Aorta (tissue), 5 donors: Measurements from ENCODE around the gene GPC3. TPM values are rescaled to one million over a fixed set of nuclear protein-coding genes. Genes with fewer than 3 reads are reported as not detected.

Source experiments
- ATAC-seq: fragments of 200-7000 bp; cut with Tn5 transposase; one replicate; pipeline ENCODE4 v1.9.1; 2022; ENCODE audit warnings: moderate library complexity; ENCODE audit not compliant: low FRiP score
- DNase-seq, 2 donors: peaks; one replicate each; pipeline ENCODE4 v3.0.0-alpha.2; 2020
- H3K27ac ChIP-seq, 2 donors: one replicate each; pipeline ENCODE4 v1.5.1; 2013; ENCODE audit warnings: low read length in 2 of 2, mild to moderate bottlenecking in 2 of 2, moderate library complexity in 2 of 2, control low read depth in 1 of 2, inconsistent platforms in 1 of 2, low read depth in 1 of 2
- H3K27me3 ChIP-seq, 2 donors: one replicate each; pipeline ENCODE4 v1.6.1; 2013; ENCODE audit warnings: control low read depth in 1 of 2, low read length in 1 of 2, mild to moderate bottlenecking in 1 of 2, moderate library complexity in 1 of 2; ENCODE audit not compliant: insufficient read depth in 2 of 2, control insufficient read depth in 1 of 2
- H3K36me3 ChIP-seq, 2 donors: one replicate each; pipeline ENCODE4 v1.6.1; 2013; ENCODE audit warnings: control low read depth in 1 of 2, low read length in 1 of 2, mild to moderate bottlenecking in 1 of 2; ENCODE audit not compliant: insufficient read depth in 2 of 2, control insufficient read depth in 1 of 2
- H3K4me1 ChIP-seq, 2 donors: one replicate each; pipeline ENCODE4 v1.6.1; 2013; ENCODE audit warnings: low read length in 2 of 2, control low read depth in 1 of 2, mild to moderate bottlenecking in 1 of 2, moderate library complexity in 1 of 2; ENCODE audit not compliant: insufficient read depth in 2 of 2, control insufficient read depth in 1 of 2
- H3K4me3 ChIP-seq, 2 donors: one replicate each; pipeline ENCODE4 v1.5.1; 2013; ENCODE audit warnings: low read length in 2 of 2, control low read depth in 1 of 2, mild to moderate bottlenecking in 1 of 2
- H3K9me3 ChIP-seq: one replicate; pipeline ENCODE4 v1.6.1; 2013; ENCODE audit warnings: mild to moderate bottlenecking, low read length; ENCODE audit not compliant: control insufficient read depth
- WGBS, 2 donors: extraction: QIAGEN DNeasy Blood & Tissue Kit; methylation state at CpG; one replicate each; pipeline ENCODE4 v1.1.7; 2013; 5-methylcytosine and 5-hydroxymethylcytosine counted together
- intact Hi-C, 2 donors: fragments of 100-400 bp; cut with DNase I; formaldehyde crosslinking; loops; one replicate each; pipeline versions ENCODE4 v1.14.2 to v1.15.0; 2022
- polyA plus RNA-seq, 2 donors: library from polyadenylated mRNA; stranded (reverse); fragments of 200-250 nt; gene quantifications; one replicate each; pipeline ENCODE4 v1.2.3, GENCODE V29; 2013
- total RNA-seq, 2 donors: library from RNA; stranded (reverse); fragmentation: NEBNext Ultra II Directional; extraction: Animal tissue kit (Norgen Biotek cat#: 25700); gene quantifications; one replicate each; pipeline ENCODE4 v1.2.1, GENCODE V29; 2021
- donor health status: healthy with polysubstance abuse.
- donor health status: Bipolar disorder and iron deficiency.
- donor health status: DM: no; HTN: no; CAD: no.
- donor health status: DM: no; HTN: no; CAD: no.
- donor health status: DM: yes; HTN: yes; CAD: no.

Gene GPC3
- total and polyA plus RNA-seq, 4 donors, result 1.1 to 13.2 (median 5.0) TPM

DNA sequence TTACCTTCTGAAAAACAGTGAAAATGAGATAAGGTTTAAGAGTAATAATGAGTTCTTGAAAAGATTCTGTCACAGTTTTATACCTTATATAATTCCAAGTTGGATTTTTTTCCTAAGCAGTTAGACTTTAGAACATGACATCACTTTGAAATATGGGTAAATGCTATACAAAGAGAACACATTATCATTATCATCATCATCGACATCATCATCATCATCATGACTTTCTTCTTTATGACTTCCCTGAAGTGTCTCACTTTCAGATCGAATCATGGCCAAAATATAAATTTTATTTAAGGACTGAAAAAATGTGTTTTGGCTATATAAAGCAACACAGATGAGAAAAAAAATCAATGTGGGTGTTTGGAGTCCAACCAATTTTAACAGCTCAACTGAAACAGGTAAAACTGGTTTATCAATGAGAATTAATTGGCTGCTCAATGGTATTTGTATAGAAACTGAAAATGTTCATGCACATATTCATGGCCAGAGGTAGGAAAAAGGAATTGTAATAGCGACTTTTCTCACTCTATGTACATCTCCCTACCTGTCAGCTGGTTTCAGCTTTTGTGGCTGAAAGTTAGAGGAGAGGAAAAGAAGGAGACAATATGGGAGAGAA lies 327.0 kb downstream of the GPC3 start:
- Histone ChIP-seq H3K36me3 (no peaks in the 10 kb centered on the region), H3K4me1 (no peaks in the 10 kb centered on the region), H3K27ac (no peak overlapping the region), H3K9me3 (no peaks in the 10 kb centered on the region), H3K27me3 (no peaks in the 10 kb centered on the region), H3K4me3 (no peak overlapping the region)
- ATAC-seq (no peak), DNase-seq (no peak)
- intact Hi-C loops, result loop anchor here (10.0 kb wide), 2 partner anchors 244 to 324 kb away; partner anchors contain the start of gene GPC4 (in 1 of the 2)
- WGBS, 2 donors, result 67 to 94% methylated on average over 3 of the region's 3 CpGs

DNA sequence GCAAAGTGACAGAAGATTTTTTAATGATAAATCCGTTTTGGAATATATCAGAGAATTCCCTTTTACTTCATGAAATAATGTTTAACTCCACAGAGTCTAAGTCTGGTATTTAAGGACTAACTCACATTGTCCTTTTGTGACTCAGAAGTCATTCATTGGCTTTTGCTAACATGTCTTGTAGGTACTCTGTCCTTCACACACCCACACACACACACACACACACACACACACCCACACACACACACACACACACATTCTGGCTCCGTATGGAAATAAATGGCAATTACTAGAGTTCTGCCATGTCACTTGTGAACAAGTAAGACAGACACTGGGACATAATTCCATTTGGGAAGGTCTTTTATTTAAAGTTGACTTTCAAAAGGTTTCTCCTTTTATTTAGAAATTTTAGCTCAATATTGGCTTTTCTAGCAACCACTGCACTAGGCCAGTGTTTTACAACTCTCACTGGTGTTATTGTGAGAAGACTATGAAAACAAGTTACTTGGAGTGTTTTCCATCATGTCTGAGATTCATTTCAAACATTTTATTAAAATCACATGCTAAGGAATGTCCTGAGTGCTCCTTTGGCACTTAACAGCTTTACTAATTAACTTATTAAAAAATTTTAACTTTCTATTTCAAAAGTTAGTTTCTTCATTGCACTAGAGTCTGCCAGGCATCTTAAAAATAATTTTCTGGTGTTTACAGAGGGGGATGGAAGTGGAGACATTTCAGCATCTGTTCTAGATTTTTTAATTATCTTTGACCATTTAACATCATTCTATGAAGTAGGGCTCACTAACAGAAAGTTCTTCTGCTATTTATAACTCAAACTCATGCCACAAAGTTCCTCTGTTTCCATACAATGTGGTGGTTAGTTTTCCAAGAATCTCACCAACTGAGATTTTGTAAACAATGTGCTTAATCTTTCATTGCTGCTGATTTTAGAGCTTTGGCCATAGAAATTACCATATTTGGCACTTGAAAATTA lies 329.8 kb downstream of the GPC3 start:
- Histone ChIP-seq H3K4me1 (no peaks in the 10 kb centered on the region), H3K4me3 (no peak overlapping the region), H3K36me3 (no peaks in the 10 kb centered on the region), H3K9me3 (no peaks in the 10 kb centered on the region), H3K27ac (no peak overlapping the region), H3K27me3 (no peaks in the 10 kb centered on the region)
- intact Hi-C loops, result loop anchor here (10.0 kb wide), 2 partner anchors 241 to 321 kb away; partner anchors contain the start of gene GPC4 (in 1 of the 2)
- no peak for ATAC-seq
- WGBS, 2 donors, result 39 to 48% methylated on average over 2 of the region's 2 CpGs
- DNase-seq, result no peak

DNA sequence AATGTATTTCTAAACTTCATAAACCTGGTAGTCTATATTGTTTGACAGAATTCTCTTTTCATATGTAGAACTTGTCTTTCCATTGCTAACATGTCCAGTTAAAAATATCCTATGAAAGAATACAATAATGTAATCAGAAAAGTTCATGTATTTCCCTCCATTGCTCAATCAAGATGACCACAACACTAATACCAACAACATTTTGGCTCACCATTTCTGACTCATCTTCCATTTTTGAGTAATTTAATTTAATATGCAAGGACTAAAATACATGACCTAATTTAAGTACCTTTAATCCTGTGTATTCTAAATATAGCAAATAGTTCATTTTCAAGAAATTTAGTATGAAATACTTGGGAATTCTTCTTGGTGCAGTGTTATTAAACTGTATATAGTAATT lies 330.6 kb downstream of the GPC3 start:
- intact Hi-C loops, result loop anchor here (10.0 kb wide), 2 partner anchors 240 to 320 kb away; partner anchors contain the start of gene GPC4 (in 1 of the 2)
- ATAC-seq (no peak), DNase-seq (no peak)
- no peak overlapping the region for H3K27ac ChIP-seq
- no peaks in the 10 kb centered on the region for H3K36me3 ChIP-seq
- no peaks in the 10 kb centered on the region for H3K27me3 ChIP-seq
- no peaks in the 10 kb centered on the region for H3K9me3 ChIP-seq
- no peak overlapping the region for H3K4me3 ChIP-seq
- no peaks in the 10 kb centered on the region for H3K4me1 ChIP-seq

DNA sequence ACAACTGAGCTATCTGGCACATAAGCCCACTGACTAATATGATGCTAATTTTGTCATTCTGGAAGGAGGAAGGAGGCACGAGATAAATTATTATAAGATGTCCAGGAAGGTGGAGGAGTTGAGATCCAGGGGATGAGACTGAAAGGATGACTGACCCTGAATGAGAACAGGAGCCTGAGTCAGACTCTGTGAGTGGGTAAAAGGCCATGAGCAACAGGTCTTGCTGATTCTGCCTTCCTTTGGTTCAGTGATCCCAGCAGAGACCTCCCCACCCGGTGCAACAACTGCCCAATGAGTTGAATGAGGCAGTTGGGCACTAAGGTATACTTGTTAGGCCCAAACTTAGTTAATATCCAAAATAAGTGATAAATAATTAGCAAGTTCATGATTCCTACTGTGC lies 332.0 kb downstream of the GPC3 start:
- no peaks in the 10 kb centered on the region for H3K4me1 ChIP-seq
- no peaks in the 10 kb centered on the region for H3K27me3 ChIP-seq
- H3K36me3 ChIP-seq, result no peaks in the 10 kb centered on the region
- no peak overlapping the region for H3K4me3 ChIP-seq
- ATAC-seq (no peak), DNase-seq (no peak)
- 61 to 84% methylated on average over 2 of the region's 2 CpGs for WGBS, 2 donors
- no peak overlapping the region for H3K27ac ChIP-seq
- intact Hi-C loops, result loop anchor here (10.0 kb wide), 2 partner anchors 239 to 319 kb away; partner anchors contain the start of gene GPC4 (in 1 of the 2)
- H3K9me3 ChIP-seq, result no peaks in the 10 kb centered on the region

DNA sequence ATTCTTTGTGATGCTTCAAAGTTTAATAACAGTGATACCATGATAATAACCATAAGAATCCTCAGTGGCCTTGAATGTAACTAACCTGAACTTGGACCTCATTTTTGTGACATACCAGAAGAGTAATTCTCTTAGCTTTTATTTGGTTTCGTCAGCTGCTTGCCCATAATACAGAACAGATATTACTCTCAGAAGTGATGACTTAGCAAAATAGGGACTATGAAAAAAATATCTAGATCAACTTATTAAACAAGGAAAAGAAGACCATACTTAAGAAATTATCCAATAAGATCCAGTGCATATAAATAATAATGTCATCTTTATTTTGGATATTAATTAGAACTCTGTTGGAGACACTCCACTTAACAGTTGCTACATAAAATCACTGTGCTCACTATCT lies 333.2 kb downstream of the GPC3 start:
- no peak overlapping the region for H3K27ac ChIP-seq
- DNase-seq, result no peak
- WGBS, 2 donors, result 90 to 99% methylated on average over 1 of the region's 1 CpG
- H3K4me3 ChIP-seq, result no peak overlapping the region
- H3K9me3 ChIP-seq, result no peaks in the 10 kb centered on the region
- H3K36me3 ChIP-seq, result no peaks in the 10 kb centered on the region
- intact Hi-C loops, result loop anchor here (10.0 kb wide), 2 partner anchors 237 to 317 kb away; partner anchors contain the start of gene GPC4 (in 1 of the 2)
- no peaks in the 10 kb centered on the region for H3K4me1 ChIP-seq
- no peaks in the 10 kb centered on the region for H3K27me3 ChIP-seq
- no peak for ATAC-seq

DNA sequence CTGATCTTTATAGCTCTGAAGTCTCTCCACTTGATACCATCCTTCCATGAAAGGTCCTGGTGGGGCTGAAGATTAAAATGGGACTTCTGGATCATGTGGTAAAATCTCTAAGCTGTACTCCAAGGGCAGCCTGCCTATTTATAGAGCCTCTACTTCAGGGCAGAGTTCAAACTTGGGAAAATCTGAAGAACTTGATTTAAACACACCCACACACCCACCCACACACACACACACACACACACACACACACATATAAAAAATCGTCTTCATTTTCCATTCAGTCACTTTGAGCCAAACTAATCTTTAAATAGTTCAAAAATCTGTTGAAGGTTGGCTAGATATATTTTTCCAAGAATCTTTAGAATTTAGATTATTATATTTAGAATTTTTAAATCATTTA lies 335.2 kb downstream of the GPC3 start:
- WGBS, 2 donors, result 2 to 19% methylated on average over 1 of the region's 1 CpG
- no peaks in the 10 kb centered on the region for H3K4me1 ChIP-seq
- H3K27me3 ChIP-seq, result no peaks in the 10 kb centered on the region
- no peak overlapping the region for H3K4me3 ChIP-seq
- intact Hi-C loops, result loop anchor here (10.0 kb wide), 2 partner anchors 235 to 315 kb away; partner anchors contain the start of gene GPC4 (in 1 of the 2)
- DNase-seq, result no peak
- H3K9me3 ChIP-seq, result no peaks in the 10 kb centered on the region
- no peak overlapping the region for H3K27ac ChIP-seq
- ATAC-seq, result no peak
- no peaks in the 10 kb centered on the region for H3K36me3 ChIP-seq

DNA sequence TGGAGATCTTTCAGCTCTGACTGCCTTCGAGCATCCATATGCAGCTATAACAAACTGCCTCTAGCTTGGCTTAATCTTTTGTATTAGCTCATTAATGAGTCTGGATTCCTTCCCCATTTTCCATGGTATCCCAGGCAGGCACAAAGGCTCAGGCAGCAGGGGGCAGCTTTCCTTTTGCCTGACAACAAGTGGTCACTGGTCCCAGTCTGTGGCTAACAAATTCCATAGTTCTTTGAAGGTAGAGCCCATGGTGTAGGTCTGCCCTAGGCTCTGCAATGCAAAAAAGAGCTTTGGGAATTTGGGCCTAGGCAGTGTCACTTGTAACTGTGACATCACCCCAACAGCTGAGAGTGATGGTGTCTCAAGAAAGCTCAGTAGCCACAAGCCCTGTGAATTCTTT lies 335.7 kb downstream of the GPC3 start:
- intact Hi-C loops, result loop anchor here (10.0 kb wide), 3 partner anchors 85 to 315 kb away; partner anchors contain the start of gene GPC4 (in 1 of the 2)
- Histone ChIP-seq H3K4me3 (no peak overlapping the region), H3K36me3 (no peaks in the 10 kb centered on the region), H3K4me1 (no peaks in the 10 kb centered on the region), H3K27ac (no peak overlapping the region), H3K27me3 (no peaks in the 10 kb centered on the region), H3K9me3 (no peaks in the 10 kb centered on the region)
- ATAC-seq (no peak), DNase-seq (no peak)
- 56 to 72% methylated on average over 1 of the region's 1 CpG for WGBS, 2 donors

DNA sequence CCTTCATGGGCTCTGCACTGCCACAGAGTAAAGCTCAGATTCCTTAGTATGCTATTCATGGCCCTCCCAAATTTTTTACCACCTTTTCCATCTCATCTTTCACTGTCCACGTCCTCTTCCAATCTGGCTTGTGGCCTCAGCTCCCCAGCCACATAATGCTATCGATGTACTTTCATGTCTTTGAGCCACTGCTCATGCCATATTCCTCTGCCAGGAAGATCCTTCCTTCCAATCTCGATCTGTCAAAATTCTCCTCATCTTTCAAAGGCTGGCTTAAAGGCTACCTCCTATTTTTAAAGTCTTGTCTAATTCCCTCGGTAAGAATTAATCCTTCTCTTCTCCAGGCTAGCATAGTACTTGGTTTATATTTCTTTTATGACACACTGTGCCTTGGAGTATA lies 336.8 kb downstream of the GPC3 start:
- Histone ChIP-seq H3K27ac (no peak overlapping the region), H3K4me1 (no peaks in the 10 kb centered on the region), H3K9me3 (no peaks in the 10 kb centered on the region), H3K27me3 (no peaks in the 10 kb centered on the region), H3K4me3 (no peak overlapping the region), H3K36me3 (no peaks in the 10 kb centered on the region)
- intact Hi-C loops, result loop anchor here in 1 of 2 donors (10.0 kb wide), 1 partner anchor 84 kb away; no protein-coding TSS in a partner anchor
- whole genome bisulfite sequencing, 2 donors, result 71 to 95% methylated on average over 4 of the region's 4 CpGs
- DNase-seq (no peak), ATAC-seq (no peak)
